Gastrocnemius medialis (tissue), 4 donors: ENCODE data around the gene PDE10A.

Experiments
- POLR2A ChIP-seq, 2 donors: fragments of 450-650 bp; IDR thresholded peaks; one replicate each; pipeline ENCODE4 v1.6.1; 2017; ENCODE audit warnings: antibody characterized with exemption in 2 of 2, mild to moderate bottlenecking in 2 of 2, moderate library complexity in 2 of 2
- TF ChIP-seq, protein P1 (sequence below), 5 experiments: fragments of 450-650 bp in 3 of 5; fragments of 200-600 bp in 2 of 5; sonication (generic) in 2 of 5; IDR thresholded peaks in 4 of 5; conservative IDR thresholded peaks in 1 of 5; 1 replicate in 4 of 5; 2 replicates in 1 of 5; pipeline ENCODE4 v1.5.1; 2016 to 2019; ENCODE audit warnings: antibody characterized with exemption in 5 of 5, mild to moderate bottlenecking in 3 of 5, moderate library complexity in 3 of 5

DNA sequence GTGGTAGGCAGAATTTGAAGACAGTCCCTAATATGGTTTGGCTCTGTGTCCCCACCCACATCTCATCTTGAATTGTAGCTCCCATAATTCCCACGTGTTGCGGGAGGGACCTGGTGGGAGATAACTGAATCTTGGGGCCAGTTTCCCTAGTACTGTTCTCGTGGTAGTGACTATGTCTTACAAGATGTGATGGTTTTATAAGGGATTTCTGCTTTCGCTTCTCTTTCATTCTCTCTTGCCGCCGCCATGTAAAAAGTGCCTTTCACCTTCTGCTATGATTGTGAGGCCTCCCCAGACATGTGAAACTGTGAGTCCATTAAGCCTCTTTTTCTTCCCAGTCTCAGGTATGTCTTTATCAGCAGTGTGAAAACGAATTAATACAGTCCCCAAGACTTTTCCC is 103.4 kb downstream of the PDE10A start:
- TF ChIP-seq, protein P1, sequence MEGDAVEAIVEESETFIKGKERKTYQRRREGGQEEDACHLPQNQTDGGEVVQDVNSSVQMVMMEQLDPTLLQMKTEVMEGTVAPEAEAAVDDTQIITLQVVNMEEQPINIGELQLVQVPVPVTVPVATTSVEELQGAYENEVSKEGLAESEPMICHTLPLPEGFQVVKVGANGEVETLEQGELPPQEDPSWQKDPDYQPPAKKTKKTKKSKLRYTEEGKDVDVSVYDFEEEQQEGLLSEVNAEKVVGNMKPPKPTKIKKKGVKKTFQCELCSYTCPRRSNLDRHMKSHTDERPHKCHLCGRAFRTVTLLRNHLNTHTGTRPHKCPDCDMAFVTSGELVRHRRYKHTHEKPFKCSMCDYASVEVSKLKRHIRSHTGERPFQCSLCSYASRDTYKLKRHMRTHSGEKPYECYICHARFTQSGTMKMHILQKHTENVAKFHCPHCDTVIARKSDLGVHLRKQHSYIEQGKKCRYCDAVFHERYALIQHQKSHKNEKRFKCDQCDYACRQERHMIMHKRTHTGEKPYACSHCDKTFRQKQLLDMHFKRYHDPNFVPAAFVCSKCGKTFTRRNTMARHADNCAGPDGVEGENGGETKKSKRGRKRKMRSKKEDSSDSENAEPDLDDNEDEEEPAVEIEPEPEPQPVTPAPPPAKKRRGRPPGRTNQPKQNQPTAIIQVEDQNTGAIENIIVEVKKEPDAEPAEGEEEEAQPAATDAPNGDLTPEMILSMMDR (IDR thresholded peaks at IDR 0.05 in 4 of 5, conservative IDR thresholded peaks at IDR 0.05 in 1 of 5), result no peak
- no peak for TF ChIP-seq POLR2A (IDR thresholded peaks at IDR 0.05)
